ENCODE data around the gene CD2BP2. TPM values are rescaled to one million over a fixed set of nuclear protein-coding genes. Genes with fewer than 3 reads are reported as not detected.

Gene CD2BP2
- total and polyA plus RNA-seq, 2 of the 8 experiments (the other 6 are each of a cell fraction or from before 2014, with no cell fraction given) = 22.4 to 55.3 TPM

GRCh38 chr16:30395155-30395991 lies 40.3 kb upstream of the CD2BP2 start, which contains the start of gene ZNF48 (continued):
- no peak for TF ChIP-seq E2F6 (IDR thresholded peaks at IDR 0.05)
- TF ChIP-seq GABPA (IDR thresholded peaks at IDR 0.05; ENCODE audit: borderline replicate concordance, insufficient read depth, low read length) = peak; percentile 79; the same call in 1 of the 2 replicates
- TF ChIP-seq TBP (IDR thresholded peaks at IDR 0.05; ENCODE audit: low read depth, low read length) = peak; percentile 63
- no peak; the same call in 1 of the 2 replicates for TF ChIP-seq CHD2 (IDR thresholded peaks at IDR 0.05; ENCODE audit: low read length)

Measured in H1 (cell line).